ENCODE results near the gene RNF207.

Gene RNF207

DNA sequence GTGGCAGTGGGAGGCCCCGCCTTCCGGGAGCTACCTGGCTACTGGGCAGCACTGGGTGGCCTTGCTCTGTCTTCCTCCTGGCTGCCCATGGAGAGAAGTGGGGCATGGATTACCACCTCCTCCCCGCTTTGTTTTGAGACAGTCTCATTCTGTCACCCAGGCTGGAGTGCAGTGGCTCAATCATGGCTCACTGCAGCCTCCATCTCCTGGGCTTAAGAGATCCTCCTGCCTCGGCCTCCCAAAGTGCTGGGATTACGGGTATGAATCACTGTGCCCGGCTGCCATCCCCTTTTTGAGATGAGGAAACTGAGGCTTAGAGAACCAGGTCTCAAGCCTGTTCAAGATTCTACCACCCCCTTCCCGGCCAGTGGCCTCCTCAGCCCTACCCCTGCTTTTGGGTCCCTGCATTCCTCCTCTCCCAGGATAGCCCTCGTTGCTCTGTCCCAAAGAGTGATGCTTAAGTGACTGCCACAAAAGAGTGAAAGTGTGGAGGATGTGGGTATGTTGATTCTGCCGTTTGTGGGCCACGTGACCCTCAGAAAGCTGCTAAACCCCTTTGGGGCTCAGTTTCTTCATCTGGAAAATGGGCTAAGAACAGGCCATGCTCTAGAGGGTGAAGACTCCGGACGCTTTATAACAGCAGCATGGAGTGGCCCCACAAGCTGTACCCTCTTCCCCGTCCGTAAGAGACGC is 45.9 kb downstream of the RNF207 start:
- no peak for DNase-seq

- DNase-seq, result no peak
These were observed 46.4 kb downstream of the RNF207 start for GRCh38 chr1:6252374-6252710.

DNA sequence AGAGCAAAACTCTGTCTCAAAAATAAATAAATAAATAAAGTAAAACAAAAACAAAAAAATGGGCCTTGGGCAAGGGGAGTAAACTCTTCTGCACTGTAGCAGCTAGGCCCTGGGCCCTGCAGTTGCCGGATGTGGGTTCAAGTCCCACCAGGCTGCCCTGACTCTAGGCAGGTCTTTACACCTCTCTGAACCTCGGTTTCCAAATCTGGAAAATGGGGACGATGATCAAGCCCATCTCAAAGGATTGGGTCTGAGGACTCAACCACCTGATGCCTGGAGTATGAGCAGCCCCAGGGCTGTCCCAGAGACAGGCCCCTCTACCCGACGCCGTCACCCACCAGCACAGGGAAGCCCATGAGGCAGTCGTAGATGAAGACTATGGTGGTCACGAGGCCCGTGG is 47.5 kb downstream of the RNF207 start:
- DNase-seq, result no peak

GRCh38 chr1:6254691-6255090 is 48.8 kb downstream of the RNF207 start:
- DNase-seq, result no peak

DNA sequence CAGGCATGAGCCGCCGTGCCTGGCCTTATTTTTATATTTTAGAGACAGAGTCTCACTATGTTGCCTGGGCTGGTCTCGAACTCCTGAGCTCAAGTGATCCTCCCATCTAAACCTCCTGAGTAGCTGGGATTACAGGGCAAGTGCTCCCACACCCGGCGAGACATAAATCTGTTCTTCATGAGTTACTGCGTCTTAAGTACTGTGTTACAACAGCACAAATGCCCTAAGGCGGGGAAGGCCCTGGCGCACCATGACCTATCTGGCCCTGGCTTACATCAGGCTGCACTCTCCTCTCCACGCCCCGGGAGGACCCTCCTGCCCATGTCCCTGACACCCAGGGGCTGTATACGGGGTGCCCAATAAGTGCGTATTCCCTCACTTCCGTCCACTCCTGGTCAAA is 50.7 kb downstream of the RNF207 start:
- DNase-seq, result no peak

DNA sequence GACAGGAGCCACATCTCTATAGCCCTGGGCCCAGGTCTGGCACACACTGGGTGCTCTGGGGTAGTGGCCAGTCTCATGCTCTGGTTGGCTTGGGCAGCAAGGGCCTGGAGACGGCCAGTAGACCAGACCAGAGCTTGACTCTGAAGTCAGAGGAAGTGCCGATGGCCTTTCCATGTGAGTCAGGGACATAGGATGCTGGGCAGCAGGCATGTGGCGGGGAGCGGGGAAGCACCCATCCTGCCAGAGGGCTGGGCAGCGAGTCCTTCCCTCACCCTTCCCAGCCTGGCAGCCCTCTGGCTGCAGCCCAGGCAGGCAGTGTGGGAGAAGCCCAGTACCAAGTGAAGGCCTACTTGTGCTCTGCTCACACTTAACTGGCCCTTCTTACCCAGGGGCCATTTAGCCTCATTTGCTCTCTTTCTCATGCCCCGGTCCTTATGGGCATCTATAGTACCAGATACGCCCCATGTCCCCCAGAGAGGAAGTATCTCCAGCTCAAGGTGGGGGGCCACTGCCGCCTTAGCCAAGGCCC is 51.7 kb downstream of the RNF207 start:
- no peak for DNase-seq

DNA sequence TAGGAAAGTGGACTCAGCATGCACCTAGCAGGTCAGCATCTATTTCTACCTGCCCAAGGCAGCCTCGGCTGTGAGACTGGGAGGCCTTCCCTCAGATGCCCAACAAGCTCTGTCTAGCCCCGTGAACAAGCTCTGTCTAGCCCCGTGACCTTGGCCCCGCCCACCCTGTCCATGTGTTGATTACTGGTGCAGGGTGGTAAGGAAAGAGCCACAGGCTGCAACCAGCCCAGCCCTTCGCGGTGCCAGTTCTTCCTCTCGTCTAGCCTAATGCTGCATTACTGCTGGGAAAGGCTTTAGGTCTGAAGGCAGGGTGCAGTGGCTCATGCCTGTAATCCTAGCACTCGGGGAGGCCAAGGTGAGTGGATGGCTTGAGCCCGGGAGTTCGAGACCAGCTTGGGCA is 52.8 kb downstream of the RNF207 start:
- no peak for DNase-seq

- peak; percentile 69 for DNase-seq
These were observed 53.8 kb downstream of the RNF207 start for GRCh38 chr1:6259491-6260362.

DNA sequence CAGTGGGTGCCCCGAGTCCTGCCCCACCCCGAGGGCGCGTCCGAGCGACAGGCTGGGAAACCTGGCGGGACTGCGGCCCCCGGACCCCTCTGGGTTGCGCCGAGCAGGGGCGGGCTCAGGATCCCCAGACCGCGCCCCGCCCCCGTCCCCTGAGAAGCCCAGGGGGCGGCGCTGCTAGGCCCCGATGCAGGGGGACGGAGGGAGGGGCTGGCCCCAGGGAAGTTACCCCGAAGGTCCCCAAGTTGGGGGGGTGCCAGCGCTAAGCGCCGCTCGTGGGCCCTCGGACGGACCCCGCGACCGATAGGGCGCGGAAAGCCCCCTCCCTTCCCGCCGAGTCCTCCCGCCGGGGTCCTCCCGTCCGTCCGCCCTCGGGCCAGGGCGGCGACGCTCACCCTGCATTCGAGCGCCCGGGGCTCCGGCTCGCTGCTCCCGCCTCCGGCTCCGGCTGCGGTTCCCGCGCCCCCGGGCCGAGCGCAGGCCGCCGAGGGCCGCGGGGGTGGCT is 54.6 kb downstream of the RNF207 start:
- no peak for DNase-seq

- DNase-seq, result no peak
These were observed 55.2 kb downstream of the RNF207 start, which contains the start of gene GPR153 for GRCh38 chr1:6260961-6261614. Gene GPR153, minus strand, starts transcription at chr1:6261098. Its CDS starts 6,193 bp downstream, at chr1:6254905.

- DNase-seq, result no peak
These were observed 55.7 kb downstream of the RNF207 start for GRCh38 chr1:6261615-6261995.

- no peak for DNase-seq
These were observed 56.9 kb downstream of the RNF207 start for GRCh38 chr1:6262555-6263420.

GRCh38 chr1:6263716-6264115 is 57.8 kb downstream of the RNF207 start:
- no peak for DNase-seq

GRCh38 chr1:6265151-6265550 is 59.2 kb downstream of the RNF207 start:
- DNase-seq, result no peak

GRCh38 chr1:6266641-6267040 is 60.7 kb downstream of the RNF207 start:
- no peak for DNase-seq

DNA sequence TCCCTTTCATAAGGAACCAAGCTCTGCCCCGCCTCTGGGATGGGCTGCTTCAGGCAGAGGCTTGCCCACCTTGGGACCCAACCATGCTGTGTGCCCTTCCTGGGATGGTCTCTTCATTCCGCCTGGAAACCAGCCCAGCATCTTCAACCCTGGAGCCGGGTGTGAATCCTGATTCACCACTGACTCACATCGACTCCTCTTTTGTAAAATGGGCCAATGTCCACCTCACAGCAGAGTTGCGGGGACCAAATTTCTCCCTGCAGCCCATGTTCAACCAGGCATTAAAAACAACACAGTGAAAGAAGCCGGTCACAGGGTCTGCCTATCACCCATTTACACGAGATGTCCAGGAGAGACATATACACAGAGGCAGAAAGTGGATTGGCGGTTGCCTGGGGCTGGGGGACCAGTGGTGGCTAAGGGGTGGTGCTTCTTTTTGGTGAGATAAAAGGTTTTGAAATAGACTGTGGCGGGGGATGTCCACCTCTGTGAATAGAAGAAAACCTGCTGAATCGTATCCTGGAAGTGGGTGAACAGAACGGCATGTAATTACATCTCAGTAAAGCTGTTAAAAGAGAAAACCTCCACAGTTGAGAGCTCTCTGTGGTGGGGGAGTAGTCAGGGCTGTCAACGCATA is 61.9 kb downstream of the RNF207 start:
- DNase-seq, result no peak

GRCh38 chr1:6268415-6268814 is 62.5 kb downstream of the RNF207 start:
- no peak for DNase-seq

GRCh38 chr1:6269296-6269695 is 63.4 kb downstream of the RNF207 start:
- no peak for DNase-seq

GRCh38 chr1:6269720-6270400 is 63.9 kb downstream of the RNF207 start:
- DNase-seq, result no peak

- DNase-seq, result no peak
These were observed 64.5 kb downstream of the RNF207 start for GRCh38 chr1:6270401-6270800.

Measured in central memory CD4-positive, alpha-beta T cell (primary cell).